ENCODE data around the gene SPOPL.
"Not testable (repeated sequence)": the region's sequence is repeated elsewhere in the genome, so short reads cannot be mapped to it uniquely, and the experiment has no call there.

Gene SPOPL

GRCh38 chr2:138495384-138495783 lies 6.2 kb upstream of the SPOPL start:
- no peak for DNase-seq

GRCh38 chr2:138496096-138496651 lies 5.4 kb upstream of the SPOPL start:
- no peak for DNase-seq

- no peak for DNase-seq
These were observed 4.3 kb upstream of the SPOPL start for GRCh38 chr2:138497294-138497693.

- no peak for DNase-seq
These were observed 1.9 kb upstream of the SPOPL start for GRCh38 chr2:138499684-138500083.

GRCh38 chr2:138500592-138501424 lies 762 bp upstream of the SPOPL start:
- DNase-seq = no peak

- peak; percentile 3 for DNase-seq
These were observed 901 bp downstream of the SPOPL start for GRCh38 chr2:138502255-138503086.

GRCh38 chr2:138503087-138503442 lies 1.5 kb downstream of the SPOPL start:
- peak; percentile 3 for DNase-seq

DNA sequence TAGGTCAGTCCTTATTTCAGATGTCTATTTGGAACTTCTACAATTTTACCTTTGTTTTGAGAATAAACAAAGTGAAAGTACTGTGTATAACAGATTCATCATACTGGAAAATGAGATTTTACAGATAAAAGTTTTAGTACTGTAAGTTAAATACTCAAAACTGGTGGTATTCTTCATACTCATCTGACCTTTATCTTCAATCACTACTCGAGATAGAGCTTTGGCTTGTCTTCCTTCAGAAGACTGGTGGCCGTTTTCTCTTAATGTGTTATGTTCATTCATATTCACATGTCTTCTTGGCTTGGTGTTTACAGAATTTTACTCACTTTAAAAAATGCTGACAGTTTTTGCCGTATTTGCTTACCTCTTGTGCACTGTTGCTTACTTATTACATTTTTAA lies 2.1 kb downstream of the SPOPL start:
- no peak for DNase-seq

DNA sequence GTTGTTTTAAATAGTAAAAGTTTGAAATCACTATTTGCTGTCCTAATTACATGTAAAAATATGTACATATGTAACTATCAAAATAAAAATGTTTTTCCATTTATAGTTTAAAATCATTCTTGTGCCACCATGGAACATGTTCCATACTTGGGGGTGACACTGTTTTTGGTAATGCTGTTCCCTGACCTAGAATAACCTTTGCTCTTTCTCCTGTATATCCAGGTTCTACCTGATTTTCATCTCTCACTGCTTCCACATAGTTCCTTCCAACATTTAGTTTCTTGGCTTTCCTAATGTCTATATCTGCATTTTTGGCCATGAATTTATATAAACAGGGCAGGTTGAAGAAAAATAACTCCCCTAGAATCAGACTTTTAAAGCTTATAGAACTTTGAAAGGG lies 2.5 kb downstream of the SPOPL start:
- DNase-seq = no peak

DNA sequence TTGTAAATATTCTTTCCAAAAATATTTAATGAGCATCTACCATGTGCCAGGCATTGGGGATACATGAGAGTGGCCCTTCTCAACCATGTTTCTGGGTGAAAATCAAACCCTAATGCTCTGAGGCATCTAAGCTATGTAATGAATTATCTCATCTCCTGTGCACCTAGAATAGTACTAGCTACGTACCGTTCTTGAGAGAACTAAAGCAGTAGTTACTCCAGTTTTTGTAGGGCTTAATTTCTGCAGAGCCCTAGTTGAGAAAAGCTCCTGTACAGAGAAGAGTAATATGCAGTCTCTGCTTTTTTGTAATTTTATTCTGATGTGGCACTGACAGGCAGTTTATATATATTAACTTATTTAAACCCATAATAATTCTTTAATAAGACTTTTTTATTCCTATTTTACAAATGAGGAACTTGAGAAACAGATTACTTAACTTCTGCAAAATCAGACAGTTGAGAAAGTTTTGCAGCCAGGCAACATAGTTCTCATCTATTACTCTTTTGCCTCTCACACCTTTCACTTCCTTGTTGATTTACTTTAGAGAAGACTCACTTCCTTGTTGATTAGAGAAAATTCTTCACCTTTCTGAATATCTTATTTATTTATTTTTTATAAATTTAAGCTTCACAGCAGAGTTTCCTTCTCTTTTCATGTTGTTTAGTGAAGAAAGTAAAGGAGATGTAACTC lies 3.1 kb downstream of the SPOPL start:
- no peak for DNase-seq

- DNase-seq = no peak
These were observed 5.7 kb downstream of the SPOPL start for GRCh38 chr2:138507267-138507666.

DNA sequence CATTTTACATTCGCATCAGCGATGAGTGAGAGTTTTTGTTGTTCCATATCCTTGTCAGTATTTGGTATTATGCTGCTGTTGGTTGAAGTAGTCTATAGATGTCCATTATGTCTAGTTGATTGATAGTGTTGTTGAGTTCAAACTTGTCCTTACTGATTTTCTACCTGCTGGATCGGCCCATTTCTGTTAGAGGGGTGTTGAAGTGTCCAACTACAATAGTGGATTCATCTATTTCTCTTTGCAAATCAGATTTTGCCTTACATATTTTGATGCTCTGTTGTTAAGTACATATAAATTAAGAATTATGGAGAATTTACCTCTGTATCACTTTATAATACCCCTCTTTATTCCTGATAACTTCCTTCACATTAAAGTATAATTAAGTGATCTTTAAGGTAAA lies 8.7 kb downstream of the SPOPL start:
- DNase-seq = no peak

- peak; percentile 3 for DNase-seq
These were observed 11.1 kb downstream of the SPOPL start for GRCh38 chr2:138512672-138513071.

GRCh38 chr2:138514173-138514572 lies 12.6 kb downstream of the SPOPL start:
- DNase-seq = no peak

GRCh38 chr2:138515092-138515491 lies 13.5 kb downstream of the SPOPL start:
- no peak for DNase-seq

DNA sequence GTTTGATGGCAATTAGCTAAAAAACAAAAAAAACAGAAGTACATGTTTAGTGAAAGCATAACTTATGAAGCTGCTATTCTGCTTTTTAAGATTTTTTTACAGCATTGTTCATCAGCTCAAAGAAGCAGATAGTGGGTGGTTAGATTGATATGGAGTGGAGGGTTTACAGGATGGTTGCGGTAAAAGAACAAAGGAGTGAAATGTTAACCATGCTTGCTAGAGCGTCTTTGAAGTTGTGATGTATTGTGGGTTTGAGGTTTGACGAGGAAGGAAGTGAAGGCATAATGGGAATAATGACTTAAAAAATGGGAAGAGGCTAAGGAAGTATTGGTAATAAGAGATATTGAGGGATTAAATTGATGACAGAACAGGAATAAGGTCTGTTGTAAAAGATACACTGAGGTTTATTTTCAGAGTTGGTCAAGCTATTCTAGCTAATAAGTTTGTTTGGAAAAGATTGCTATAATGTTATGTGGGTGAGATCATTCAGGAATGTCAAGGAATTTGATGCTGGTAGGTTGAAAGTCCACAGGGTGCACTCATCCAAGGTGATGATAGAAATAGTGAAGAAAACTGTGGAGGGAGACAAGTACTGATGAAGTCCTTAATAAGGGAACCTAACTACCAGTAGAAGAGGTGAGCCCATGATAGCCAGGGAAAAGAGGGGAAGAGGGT lies 14.6 kb downstream of the SPOPL start:
- peak; percentile 64 for DNase-seq

GRCh38 chr2:138518860-138519259 lies 17.3 kb downstream of the SPOPL start:
- no peak for DNase-seq

- DNase-seq = no peak
These were observed 20.3 kb downstream of the SPOPL start for GRCh38 chr2:138521821-138522220.

GRCh38 chr2:138522556-138522955 lies 21.0 kb downstream of the SPOPL start:
- DNase-seq = no peak

- DNase-seq = not testable (repeated sequence)
These were observed 21.6 kb downstream of the SPOPL start for GRCh38 chr2:138523018-138523672.

DNA sequence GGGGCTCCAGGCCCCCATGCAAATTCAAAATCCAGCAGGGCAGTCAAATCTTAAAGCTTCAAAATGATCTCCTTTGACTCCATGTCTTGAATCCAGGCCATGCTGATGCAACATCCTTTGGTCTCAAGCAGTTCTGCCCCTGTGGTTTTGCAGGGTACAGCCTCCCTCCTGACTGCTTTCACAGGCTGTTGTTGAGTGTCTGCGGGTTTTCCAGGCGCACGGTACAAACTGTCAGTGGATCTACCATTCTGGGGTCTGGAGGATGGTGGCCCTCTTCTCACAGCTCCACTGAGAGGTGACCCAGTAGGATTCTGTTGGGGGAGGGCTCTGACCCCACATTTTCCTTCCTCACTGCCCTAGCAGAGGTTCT lies 22.1 kb downstream of the SPOPL start:
- DNase-seq = not testable (repeated sequence)

DNA sequence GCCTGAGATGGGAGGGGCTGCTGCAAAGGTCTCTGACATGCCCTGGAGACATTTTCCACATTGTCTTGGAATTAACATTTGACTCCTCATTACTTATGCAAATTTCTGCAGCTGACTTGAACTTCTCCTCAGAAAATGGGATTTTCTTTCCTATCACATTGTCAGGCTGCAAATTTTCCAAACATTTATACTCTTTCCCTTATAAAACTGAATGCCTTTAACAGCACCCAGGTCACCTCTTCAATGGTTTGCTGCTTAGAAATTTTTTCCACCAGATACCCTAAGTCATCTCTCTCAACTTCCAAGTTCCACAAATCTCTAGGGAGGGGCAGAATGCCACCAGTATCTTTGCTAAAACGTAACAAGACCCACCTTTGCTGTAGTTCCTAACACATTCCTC lies 22.8 kb downstream of the SPOPL start:
- not testable (repeated sequence) for DNase-seq
